K562 (cell line): ENCODE data around the gene FILIP1L. TPM values are rescaled to one million over a fixed set of nuclear protein-coding genes. Genes with fewer than 3 reads are reported as not detected.

ENCODE experiments used
- ATAC-seq: fragments of 200-7000 bp; cut with Tn5 transposase; 3 replicates; pipeline ENCODE4 v1.9.1; 2020; ENCODE audit warnings: moderate library complexity
- BruUV-seq: library from RNA; stranded (reverse); fragments of 400-500 nt; replicated peaks from 2 replicates; lab custom pipeline; 2021; lab: Mats Ljungman, UMichigan
- CTCF ChIA-PET: fragments of 300-600 bp; formaldehyde crosslinking; extraction: SDS; loops from one replicate; lab custom pipeline; 2021; ENCODE audit warnings: low intra/inter-chr PET ratio; lab: Yijun Ruan, JAX
- POLR2A ChIA-PET: fragments of 300-600, 350-650 bp; sonication (Branson Sonifier 250); formaldehyde crosslinking; extraction: SDS; loops from one replicate; lab custom pipeline; 2021; ENCODE audit warnings: antibody characterized with exemption, inconsistent platforms; lab: Yijun Ruan, JAX
- DNase-seq, 4 experiments: peaks; one replicate each; pipeline versions ENCODE4 v3.0.0 to v3.0.0-alpha.2; 2011 to 2018; ENCODE audit warnings: low spot score in 3 of 4, mixed read lengths in 3 of 4; ENCODE audit errors: extremely low read depth in 1 of 4
- FAIRE-seq: peaks from 2 replicates; lab custom pipeline; 2011; peaks lifted over from hg19 to GRCh38; lab: Jason Lieb, UNC
- H2AFZ ChIP-seq: 2 replicates; pipeline ENCODE4 v1.6.0; 2011; ENCODE audit warnings: low read depth, low read length, control low read depth, inconsistent platforms
- H3K27ac ChIP-seq: fragments of 200-600 bp; 3 replicates; pipeline ENCODE4 v1.8.0; 2011; ENCODE audit warnings: low read depth, mild to moderate bottlenecking, control low read depth, inconsistent platforms, low read length, moderate library complexity, mixed read lengths; ENCODE audit errors: extremely low read depth
- H3K27me3 ChIP-seq, 2 experiments: fragments of 300-600 bp in 1 of 2; 2 replicates in 1 of 2; 3 replicates in 1 of 2; pipeline versions ENCODE4 v1.6.0 to v1.8.0; 2011; ENCODE audit warnings: inconsistent platforms in 2 of 2, low read length in 2 of 2, mild to moderate bottlenecking in 1 of 2, mixed read lengths in 1 of 2, moderate library complexity in 1 of 2; ENCODE audit not compliant: control insufficient read depth in 2 of 2, insufficient read depth in 2 of 2
- H3K36me3 ChIP-seq: fragments of 300-600 bp; 3 replicates; pipeline ENCODE4 v1.8.0; 2011; ENCODE audit warnings: mild to moderate bottlenecking, low read length, inconsistent platforms; ENCODE audit not compliant: control insufficient read depth, insufficient read depth
- H3K4me1 ChIP-seq, 2 experiments: fragments of 200-600 bp in 1 of 2; replicated peaks in 1 of 2; 2 replicates in 1 of 2; 3 replicates in 1 of 2; pipeline versions ENCODE4 v1.5.1 to v1.8.0; 2011; ENCODE audit warnings: inconsistent platforms in 2 of 2, low read length in 2 of 2, mild to moderate bottlenecking in 1 of 2, mixed read lengths in 1 of 2, moderate library complexity in 1 of 2; ENCODE audit not compliant: control insufficient read depth in 2 of 2, insufficient read depth in 2 of 2
- H3K4me2 ChIP-seq: 2 replicates; pipeline ENCODE4 v1.6.1; 2011; ENCODE audit warnings: low read length, control low read depth, inconsistent platforms, mixed read lengths; ENCODE audit not compliant: insufficient read depth
- H3K4me3 ChIP-seq: fragments of 200-600 bp; sonication (generic), shearing (Covaris generic); 2 replicates; pipeline ENCODE4 v1.5.1; 2016; ENCODE audit warnings: control low read depth, inconsistent platforms
- H3K79me2 ChIP-seq: fragments of 200-600 bp; 3 replicates; pipeline ENCODE4 v1.8.0; 2011; ENCODE audit warnings: low read length, inconsistent platforms; ENCODE audit not compliant: control insufficient read depth, insufficient read depth
- H3K9ac ChIP-seq, 2 experiments: 2 replicates each; pipeline versions ENCODE4 v1.6.0 to v1.6.1; 2011; ENCODE audit warnings: low read depth in 2 of 2, low read length in 2 of 2, control low read depth in 1 of 2, inconsistent platforms in 1 of 2, mild to moderate bottlenecking in 1 of 2, mixed read lengths in 1 of 2; ENCODE audit not compliant: insufficient read depth in 1 of 2
- H3K9me1 ChIP-seq: one replicate; pipeline ENCODE4 v1.6.0; 2011; ENCODE audit warnings: inconsistent platforms, mild to moderate bottlenecking, low read length, moderate library complexity; ENCODE audit not compliant: control insufficient read depth, insufficient read depth
- H3K9me3 ChIP-seq: replicated peaks from 2 replicates; pipeline ENCODE4 v1.5.1; 2011; ENCODE audit warnings: low read depth, low read length, inconsistent platforms; ENCODE audit not compliant: control insufficient read depth, insufficient read depth
- H4K20me1 ChIP-seq: replicated peaks from 2 replicates; pipeline ENCODE4 v1.6.1; 2011; ENCODE audit warnings: low read length, inconsistent platforms, mixed read lengths; ENCODE audit not compliant: control insufficient read depth, insufficient read depth
- BRD9 ChIP-seq: fragments of 450-650 bp; IDR thresholded peaks from 2 replicates; pipeline ENCODE4 v1.6.1; 2018; ENCODE audit warnings: low read depth; ENCODE audit not compliant: partially characterized antibody
- FOXJ3 ChIP-seq: sonication (generic); formaldehyde crosslinking; IDR thresholded peaks from 2 replicates; pipeline ENCODE4 v1.4.0; 2020; ENCODE audit warnings: mild to moderate bottlenecking, missing genetic modification reagents
- GABPA ChIP-seq: fragments of 200-800 bp; sonication (Bioruptor generic); conservative IDR thresholded peaks from 2 replicates; pipeline ENCODE4 v1.6.1; 2016; ENCODE audit warnings: low read depth, missing genetic modification characterization, missing compliant biosample characterization
- HDAC1 ChIP-seq, 2 experiments: fragments of 450-650 bp; IDR thresholded peaks; 2 replicates each; pipeline ENCODE4 v1.6.1; 2016 to 2017; ENCODE audit warnings: inconsistent platforms in 1 of 2, mild to moderate bottlenecking in 1 of 2, moderate library complexity in 1 of 2
- KDM1A ChIP-seq, 2 experiments: fragments of 450-650 bp; IDR thresholded peaks; 2 replicates each; pipeline ENCODE4 v1.6.1; 2016; ENCODE audit warnings: mild to moderate bottlenecking in 2 of 2
- NCOA4 ChIP-seq: fragments of 450-650 bp; IDR thresholded peaks from 2 replicates; pipeline ENCODE4 v1.6.1; 2018; ENCODE audit warnings: mild to moderate bottlenecking; ENCODE audit not compliant: partially characterized antibody
- NFXL1 ChIP-seq: fragments of 450-650 bp; formaldehyde crosslinking; IDR thresholded peaks from 2 replicates; pipeline ENCODE4 v1.4.0; 2021; ENCODE audit warnings: mild to moderate bottlenecking
- NR2F6 ChIP-seq: fragments of 450-650 bp; formaldehyde crosslinking; IDR thresholded peaks from 2 replicates; pipeline ENCODE4 v1.4.0; 2020; ENCODE audit warnings: mild to moderate bottlenecking
- POU5F1 ChIP-seq: fragments of 150-350 bp; IDR thresholded peaks from 2 replicates; pipeline ENCODE4 v1.6.1; 2014; ENCODE audit warnings: borderline replicate concordance, low read length, low read depth, mild to moderate bottlenecking; ENCODE audit not compliant: partially characterized antibody
- SIRT6 ChIP-seq: IDR thresholded peaks from one replicate; pipeline ENCODE4 v1.6.1; 2012; ENCODE audit warnings: low read depth, mild to moderate bottlenecking, control low read depth, inconsistent platforms, low read length, moderate library complexity
- ZBTB7A ChIP-seq: IDR thresholded peaks from 2 replicates; pipeline ENCODE4 v1.6.1; 2011; ENCODE audit warnings: low read depth, mild to moderate bottlenecking, low read length, moderate library complexity, borderline replicate concordance; ENCODE audit not compliant: control insufficient read depth
- ZNF224 ChIP-seq: sonication (generic); formaldehyde crosslinking; IDR thresholded peaks from 2 replicates; pipeline ENCODE4 v1.8.0; 2022; ENCODE audit warnings: mild to moderate bottlenecking, missing genetic modification reagents
- ZNF717 ChIP-seq: fragments of 250-450 bp; sonication (Bioruptor Pico); IDR thresholded peaks from 2 replicates; pipeline ENCODE4 v1.5.0; 2021
- WGBS: fragments of 100-300 bp; shearing (Covaris generic); methylation state at CpG from one replicate; pipeline ENCODE4 v1.1.6; 2016; ENCODE audit warnings: low coverage, mixed read lengths; ENCODE audit not compliant: insufficient coverage; ENCODE audit errors: missing lambda C conversion rate; 5-methylcytosine and 5-hydroxymethylcytosine counted together
- in situ Hi-C: fragments of 300-500 bp; cut with MboI; formaldehyde crosslinking; loops from 4 replicates; pipeline ENCODE4 v1.15.0; 2018; ENCODE audit warnings: inconsistent platforms, mixed read lengths
- intact Hi-C: fragments of 100-400 bp; cut with micrococcal nuclease; formaldehyde crosslinking; loops from 2 replicates; pipeline ENCODE4 v1.14.2; 2022
- polyA plus RNA-seq, 8 experiments: library from polyadenylated mRNA; depleted of rRNA in 4 of 8; stranded (reverse) in 5 of 8; unstranded in 3 of 8; fragments of >200 nt; fragmentation: Nextera tagmentation in 2 of 8; fragmentation: Illumina TruSeq in 1 of 8; extraction: Ambion mirVana in 2 of 8; extraction: Trizol in 1 of 8; gene quantifications; 2 replicates each; pipeline versions ENCODE4 v1.2.1 to v1.2.3, GENCODE V29; 2011 to 2014; ENCODE audit warnings: inconsistent platforms in 1 of 8, missing spikeins in 1 of 8
- total RNA-seq, 7 experiments: library from RNA; depleted of rRNA in 6 of 7; stranded (reverse); fragments of >200 nt in 6 of 7; fragmentation: Illumina TruSeq in 2 of 7; extraction: Trizol in 2 of 7; gene quantifications; 2 replicates each; pipeline versions ENCODE4 v1.2.1 to v1.2.3, GENCODE V29; 2011 to 2021; ENCODE audit warnings: low replicate concordance in 1 of 7
- TF ChIP-seq, protein P1 (sequence below): sonication (generic); formaldehyde crosslinking; IDR thresholded peaks from 2 replicates; pipeline ENCODE4 v1.8.0; 2022; ENCODE audit warnings: missing genetic modification reagents, mild to moderate bottlenecking, moderate library complexity, borderline replicate concordance

Gene FILIP1L
- total and polyA plus RNA-seq, 9 of the 15 experiments (the other 6 are each of a cell fraction or from before 2014, with no cell fraction given): 0.50 to 2.1 (median 1.1) TPM

- TF ChIP-seq HDAC1 (IDR thresholded peaks at IDR 0.05) (no peak), BRD9 (no peak), NFXL1 (CRISPR knock-in tag) (no peak), GABPA (no peak), ZBTB7A (no peak), SIRT6 (no peak), ZNF717 (CRISPR knock-in tag) (no peak)
- TF ChIP-seq, protein P1, sequence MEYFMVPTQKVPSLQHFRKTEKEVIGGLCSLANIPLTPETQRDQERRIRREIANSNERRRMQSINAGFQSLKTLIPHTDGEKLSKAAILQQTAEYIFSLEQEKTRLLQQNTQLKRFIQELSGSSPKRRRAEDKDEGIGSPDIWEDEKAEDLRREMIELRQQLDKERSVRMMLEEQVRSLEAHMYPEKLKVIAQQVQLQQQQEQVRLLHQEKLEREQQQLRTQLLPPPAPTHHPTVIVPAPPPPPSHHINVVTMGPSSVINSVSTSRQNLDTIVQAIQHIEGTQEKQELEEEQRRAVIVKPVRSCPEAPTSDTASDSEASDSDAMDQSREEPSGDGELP (CRISPR knock-in tag): no peak
Measured at GRCh38 chr3:99852851-99853250, 261.4 kb downstream of the FILIP1L start (continued).

DNA sequence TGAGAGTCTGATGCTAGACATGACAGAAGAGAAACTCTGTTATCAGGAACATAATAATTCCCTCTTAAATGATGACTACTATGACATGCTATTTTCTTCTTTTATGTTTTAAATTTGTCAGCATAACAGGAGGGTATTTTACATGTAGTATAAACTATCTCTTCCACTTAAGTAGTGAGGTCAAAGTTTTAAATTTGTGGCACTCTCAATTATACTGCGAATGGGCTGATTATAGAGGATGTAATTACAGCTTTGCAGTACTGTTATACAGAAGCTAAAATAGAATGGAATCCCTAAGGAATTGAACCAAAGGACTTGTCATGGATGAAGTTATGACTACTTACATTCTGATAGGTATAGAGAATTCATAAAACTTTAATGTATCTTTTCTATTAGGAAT, 262.3 kb downstream of the FILIP1L start:
- no TSS peak for BruUV-seq
- POLR2A ChIA-PET: no interaction called here
- in situ Hi-C loops: no loop called here
- intact Hi-C loops: no loop called here
- Histone ChIP-seq H3K27ac (no peak overlapping the region), H3K4me2 (no peak overlapping the region), H3K9ac (no peak overlapping the region), H2AFZ (no peak overlapping the region), H3K79me2 (peaks cover 61% of the 10 kb centered on the region), H3K36me3 (peaks cover 2% of the 10 kb centered on the region; the same call in 1 of the 3 replicates), H4K20me1 (0 out of 2 replicates have a peak, but pooled peaks cover 4% of the 10 kb centered on the region), H3K27me3 (no peaks in the 10 kb centered on the region), H3K4me3 (no peak overlapping the region)
- DNase-seq: no peak
- FAIRE-seq: no peak
- TF ChIP-seq FOXJ3 (CRISPR knock-in tag) (no peak), POU5F1 (no peak), KDM1A (IDR thresholded peaks at IDR 0.05) (no peak), ZNF224 (CRISPR knock-in tag) (no peak), NR2F6 (CRISPR knock-in tag) (no peak), NCOA4 (no peak)
- TF ChIP-seq, all 486 proteins: peak for 0
- WGBS: 100% methylated on average over 1 of the region's 1 CpG
- Histone ChIP-seq H3K9me1 (no peaks in the 10 kb centered on the region), H3K9me3 (no peaks in the 10 kb centered on the region), H3K4me1 (no peaks in the 10 kb centered on the region)
- no peak for ATAC-seq
- CTCF ChIA-PET: no interaction called here
